Neural crest cell (in vitro differentiated cells): ENCODE measurements around the gene MMP11. TPM values are rescaled to one million over a fixed set of nuclear protein-coding genes. Genes with fewer than 3 reads are reported as not detected.
A peak's percentile ranks its signal among the peaks of the same experiment; 100 is the strongest.

Experiments used
- DNase-seq: peaks from one replicate; pipeline ENCODE4 v3.0.0; 2021; ENCODE audit warnings: low read depth, mixed read lengths, low spot score
- H3K27ac Mint-ChIP-seq: one replicate; pipeline ENCODE4 v1.8.0; 2021; ENCODE audit warnings: mild to moderate bottlenecking, mixed read lengths; ENCODE audit not compliant: unreplicated experiment
- H3K27me3 Mint-ChIP-seq: 2 replicates; pipeline ENCODE4 v1.8.0; 2021; ENCODE audit warnings: low read depth, mild to moderate bottlenecking, mixed read lengths
- H3K36me3 Mint-ChIP-seq: 2 replicates; pipeline ENCODE4 v1.8.0; 2021; ENCODE audit warnings: low read depth, mild to moderate bottlenecking, mixed read lengths
- H3K4me1 Mint-ChIP-seq: 2 replicates; pipeline ENCODE4 v1.8.0; 2021; ENCODE audit warnings: mixed read lengths
- H3K4me3 Mint-ChIP-seq: one replicate; pipeline ENCODE4 v1.8.0; 2021; ENCODE audit warnings: mild to moderate bottlenecking, mixed read lengths
- H3K9me3 Mint-ChIP-seq: 2 replicates; pipeline ENCODE4 v1.8.0; 2021; ENCODE audit warnings: mixed read lengths
- CTCF ChIP-seq: fragments of 200-600 bp; sonication (generic); conservative IDR thresholded peaks from 2 replicates; pipeline ENCODE4 v1.5.0; 2021; ENCODE audit warnings: antibody characterized with exemption, mild to moderate bottlenecking
- total RNA-seq: library from RNA; stranded (reverse); gene quantifications from 2 replicates; pipeline ENCODE4 v1.2.1, GENCODE V29; 2021

Gene MMP11
- total RNA-seq, 1 donor from 2014 or later, result 11.2 TPM

- no peak for DNase-seq
- Mint-ChIP-seq H3K27ac (no peak overlapping the region), H3K9me3 (no peaks in the 10 kb centered on the region), H3K27me3 (no peaks in the 10 kb centered on the region), H3K4me3 (peak overlapping the region; percentile 31), H3K4me1 (peaks cover 31% of the 10 kb centered on the region), H3K36me3 (peaks cover 6% of the 10 kb centered on the region)
- no peak for TF ChIP-seq CTCF
These were observed 18.4 kb downstream of the MMP11 start for GRCh38 chr22:23790819-23791737.

- Mint-ChIP-seq H3K36me3 (peaks cover 13% of the 10 kb centered on the region), H3K27me3 (no peaks in the 10 kb centered on the region), H3K9me3 (no peaks in the 10 kb centered on the region), H3K4me3 (no peak overlapping the region), H3K4me1 (peaks cover 24% of the 10 kb centered on the region), H3K27ac (no peak overlapping the region)
- TF ChIP-seq CTCF, result no peak
- DNase-seq, result no peak
These were observed 19.3 kb downstream of the MMP11 start for GRCh38 chr22:23791738-23792645.

GRCh38 chr22:23793326-23793725 lies 20.7 kb downstream of the MMP11 start:
- peak overlapping the region; percentile 76 for H3K27ac Mint-ChIP-seq
- H3K27me3 Mint-ChIP-seq, result no peaks in the 10 kb centered on the region
- H3K36me3 Mint-ChIP-seq, result peaks cover 18% of the 10 kb centered on the region

GRCh38 chr22:23796461-23796860 lies 23.8 kb downstream of the MMP11 start:
- H3K36me3 Mint-ChIP-seq, result peaks cover 22% of the 10 kb centered on the region
- H3K27ac Mint-ChIP-seq, result no peak overlapping the region
- no peaks in the 10 kb centered on the region for H3K27me3 Mint-ChIP-seq
- H3K9me3 Mint-ChIP-seq, result no peaks in the 10 kb centered on the region
- no peak overlapping the region for H3K4me3 Mint-ChIP-seq
- TF ChIP-seq CTCF, result no peak
- DNase-seq, result no peak
- H3K4me1 Mint-ChIP-seq, result no peaks in the 10 kb centered on the region

More at GRCh38 chr22:23793326-23793725, 20.7 kb downstream of the MMP11 start:
- TF ChIP-seq CTCF, result no peak
- H3K9me3 Mint-ChIP-seq, result no peaks in the 10 kb centered on the region
- no peak for DNase-seq
- peaks cover 14% of the 10 kb centered on the region for H3K4me1 Mint-ChIP-seq
- no peak overlapping the region for H3K4me3 Mint-ChIP-seq
